Parathyroid adenoma (tissue), 2 donors: Measurements from ENCODE around the gene AKAP9.
"Not testable (repeated sequence)": the region's sequence is repeated elsewhere in the genome, so short reads cannot be mapped to it uniquely, and the experiment has no call there.

Experiments used
- H2AFZ ChIP-seq: fragments of 300-600 bp; sonication (generic); one replicate; pipeline ENCODE4 v1.7.0; 2017; ENCODE audit warnings: antibody characterized with exemption, mild to moderate bottlenecking
- H3K27ac ChIP-seq: fragments of 300-600 bp; sonication (generic); one replicate; pipeline ENCODE4 v1.7.0; 2017
- H3K27me3 ChIP-seq: fragments of 300-600 bp; sonication (generic); one replicate; pipeline ENCODE4 v1.7.0; 2017; ENCODE audit warnings: low read length; ENCODE audit not compliant: control insufficient read depth, insufficient read depth
- H3K36me3 ChIP-seq: fragments of 300-600 bp; sonication (generic); one replicate; pipeline ENCODE4 v1.7.0; 2017; ENCODE audit warnings: low read length; ENCODE audit not compliant: control insufficient read depth, insufficient read depth
- H3K4me1 ChIP-seq: fragments of 300-600 bp; sonication (generic); one replicate; pipeline ENCODE4 v1.7.0; 2017; ENCODE audit warnings: control low read depth
- H3K4me2 ChIP-seq: fragments of 300-600 bp; sonication (generic); one replicate; pipeline ENCODE4 v1.7.0; 2017; ENCODE audit warnings: low read length
- H3K4me3 ChIP-seq: fragments of 300-600 bp; sonication (generic); one replicate; pipeline ENCODE4 v1.7.0; 2017; ENCODE audit warnings: low read depth, low read length
- H3K79me2 ChIP-seq: fragments of 300-600 bp; sonication (generic); one replicate; pipeline ENCODE4 v1.7.0; 2017; ENCODE audit warnings: control low read depth
- H3K9ac ChIP-seq: fragments of 300-600 bp; sonication (generic); one replicate; pipeline ENCODE4 v1.7.0; 2017; ENCODE audit warnings: mild to moderate bottlenecking
- H3K9me3 ChIP-seq: fragments of 300-600 bp; sonication (generic); one replicate; pipeline ENCODE4 v1.7.0; 2017; ENCODE audit warnings: low read length; ENCODE audit not compliant: control insufficient read depth
- TF ChIP-seq, protein P1 (sequence below): fragments of 300-600 bp; sonication (generic); IDR thresholded peaks from one replicate; pipeline ENCODE4 v1.7.0; 2017; ENCODE audit warnings: antibody characterized with exemption, mild to moderate bottlenecking
- donor health status: primary hyperparathyroidism.

Gene AKAP9

DNA sequence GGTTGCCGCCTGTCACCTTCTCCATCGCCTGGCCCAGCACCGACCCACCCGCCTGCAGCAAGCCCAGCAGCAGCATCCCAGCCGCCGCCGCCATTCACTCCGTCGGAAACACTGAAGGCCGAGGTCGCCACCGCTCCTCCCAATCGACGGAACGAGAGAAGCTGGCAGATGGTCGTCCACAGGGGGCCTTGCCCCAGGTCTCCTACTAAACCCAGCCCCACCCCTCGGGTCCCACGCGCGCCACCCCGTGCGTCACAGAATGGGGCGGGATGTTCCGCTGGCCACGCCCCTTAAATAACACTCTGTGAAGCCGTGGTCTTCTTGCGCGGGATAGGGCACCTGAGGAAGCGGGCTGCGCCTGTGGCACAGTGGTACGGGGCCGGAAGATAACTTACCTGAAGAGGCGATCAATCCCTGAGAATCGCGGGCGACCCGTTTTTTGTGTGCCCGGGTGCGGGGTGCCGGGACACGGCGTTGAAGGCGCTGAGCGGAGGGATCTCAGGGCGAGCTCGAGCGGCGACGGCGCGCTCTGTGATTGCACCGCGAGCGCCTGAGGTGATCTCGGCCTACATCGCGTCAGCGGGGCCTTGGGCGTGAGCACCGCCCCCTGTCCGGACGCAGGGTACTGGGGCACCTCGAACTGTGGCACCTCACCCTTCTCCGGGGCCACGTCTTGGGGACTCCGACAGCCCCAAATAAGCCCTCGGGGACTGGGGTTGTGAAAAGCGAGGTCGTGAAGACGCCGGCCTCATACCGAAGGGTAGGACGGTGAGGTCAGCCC, 193.8 kb downstream of the AKAP9 start, which contains the start of gene CYP51A1:
TSS of gene CYP51A1 (minus strand) at position 207 of the 781 bp plus-strand sequence. CDS start at position 94, 113 bp downstream.
- H3K79me2 ChIP-seq, result peaks cover 4% of the 10 kb centered on the region
- peak within 1 kb of the TSS; percentile 86 for H3K4me2 ChIP-seq
- no peaks in the 10 kb centered on the region for H3K27me3 ChIP-seq
- H3K9ac ChIP-seq, result peak within 1 kb of the TSS; percentile 48
- peak within 1 kb of the TSS; percentile 96 for H3K27ac ChIP-seq
- peaks cover 3% of the 10 kb centered on the region for H3K4me1 ChIP-seq
- H2AFZ ChIP-seq, result peak within 1 kb of the TSS; percentile 93
- H3K36me3 ChIP-seq, result no peaks in the 10 kb centered on the region
- no peaks in the 10 kb centered on the region for H3K9me3 ChIP-seq
- TF ChIP-seq, protein P1, sequence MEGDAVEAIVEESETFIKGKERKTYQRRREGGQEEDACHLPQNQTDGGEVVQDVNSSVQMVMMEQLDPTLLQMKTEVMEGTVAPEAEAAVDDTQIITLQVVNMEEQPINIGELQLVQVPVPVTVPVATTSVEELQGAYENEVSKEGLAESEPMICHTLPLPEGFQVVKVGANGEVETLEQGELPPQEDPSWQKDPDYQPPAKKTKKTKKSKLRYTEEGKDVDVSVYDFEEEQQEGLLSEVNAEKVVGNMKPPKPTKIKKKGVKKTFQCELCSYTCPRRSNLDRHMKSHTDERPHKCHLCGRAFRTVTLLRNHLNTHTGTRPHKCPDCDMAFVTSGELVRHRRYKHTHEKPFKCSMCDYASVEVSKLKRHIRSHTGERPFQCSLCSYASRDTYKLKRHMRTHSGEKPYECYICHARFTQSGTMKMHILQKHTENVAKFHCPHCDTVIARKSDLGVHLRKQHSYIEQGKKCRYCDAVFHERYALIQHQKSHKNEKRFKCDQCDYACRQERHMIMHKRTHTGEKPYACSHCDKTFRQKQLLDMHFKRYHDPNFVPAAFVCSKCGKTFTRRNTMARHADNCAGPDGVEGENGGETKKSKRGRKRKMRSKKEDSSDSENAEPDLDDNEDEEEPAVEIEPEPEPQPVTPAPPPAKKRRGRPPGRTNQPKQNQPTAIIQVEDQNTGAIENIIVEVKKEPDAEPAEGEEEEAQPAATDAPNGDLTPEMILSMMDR, result no peak
- H3K4me3 ChIP-seq, result peak within 1 kb of the TSS; percentile 88

DNA sequence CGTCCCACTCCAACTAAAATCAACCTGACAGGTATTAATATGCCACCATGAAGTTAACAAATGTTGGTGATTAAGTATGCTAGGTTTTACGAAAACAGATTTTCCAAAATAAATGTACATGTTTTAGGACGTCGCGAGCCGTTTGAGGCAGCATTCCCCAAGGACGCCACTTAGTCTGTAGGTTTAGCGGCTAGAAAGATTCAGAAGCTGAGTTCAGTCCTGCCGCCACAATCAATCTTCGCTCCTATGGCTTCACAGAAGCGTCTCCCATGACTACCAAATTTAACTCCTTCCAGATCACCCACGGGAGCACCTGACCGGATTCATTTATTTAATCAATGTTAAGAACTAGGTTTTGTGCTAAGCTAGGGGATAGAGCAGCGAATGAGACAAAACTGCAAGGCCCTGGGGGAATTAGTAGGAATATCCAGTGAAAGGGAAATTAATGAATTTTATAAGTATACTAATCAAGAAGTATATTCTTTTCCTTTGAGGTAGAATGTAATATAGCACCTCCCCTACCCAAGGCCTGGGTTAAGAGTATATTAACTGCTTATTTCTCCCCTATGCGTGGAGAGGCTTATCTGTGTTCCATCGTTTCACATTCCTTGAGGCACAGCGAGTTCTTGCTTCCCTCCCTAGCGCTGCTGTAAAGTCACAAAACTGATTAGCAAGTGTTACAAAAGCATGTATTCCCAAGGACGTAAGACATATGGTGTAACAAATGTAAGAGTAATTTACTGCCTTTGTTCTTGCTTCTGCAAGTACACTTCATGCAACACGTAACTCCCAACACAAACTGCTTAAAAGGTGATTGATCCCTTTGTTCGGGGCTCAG, 194.6 kb downstream of the AKAP9 start:
- no peak overlapping the region for H3K9ac ChIP-seq
- H3K27me3 ChIP-seq, result no peaks in the 10 kb centered on the region
- H3K4me2 ChIP-seq, result peak overlapping the region; percentile 86
- no peaks in the 10 kb centered on the region for H3K36me3 ChIP-seq
- TF ChIP-seq, protein P1, result no peak
- H3K4me3 ChIP-seq, result peak overlapping the region; percentile 88
- H3K27ac ChIP-seq, result peak overlapping the region; percentile 96
- H3K4me1 ChIP-seq, result peaks cover 3% of the 10 kb centered on the region
- peak overlapping the region; percentile 93 for H2AFZ ChIP-seq
- no peaks in the 10 kb centered on the region for H3K9me3 ChIP-seq
- H3K79me2 ChIP-seq, result peaks cover 4% of the 10 kb centered on the region

DNA sequence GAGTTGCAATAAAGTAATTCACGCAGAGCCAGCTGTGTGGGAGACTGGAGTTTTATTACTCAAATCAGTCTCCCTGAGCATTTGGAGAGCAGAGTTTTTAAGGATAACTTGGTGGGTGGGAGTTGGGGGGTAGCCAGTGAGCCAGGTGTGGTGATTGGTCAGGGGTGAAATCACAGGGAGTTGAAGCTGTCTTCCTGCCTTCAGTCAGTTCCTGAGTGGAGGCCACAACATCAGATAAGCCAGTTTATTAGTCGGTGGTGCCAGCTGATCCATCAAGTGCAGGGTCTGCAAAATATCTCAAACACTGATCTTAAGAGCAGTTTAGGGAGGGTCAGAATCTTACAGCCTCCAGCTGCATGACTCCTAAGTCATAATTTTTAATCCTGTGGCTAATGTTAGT, 196.9 kb downstream of the AKAP9 start:
- peaks cover 1% of the 10 kb centered on the region for H3K4me1 ChIP-seq
- no peaks in the 10 kb centered on the region for H3K9me3 ChIP-seq
- H3K79me2 ChIP-seq, result peaks cover 4% of the 10 kb centered on the region
- H3K27ac ChIP-seq, result no peak overlapping the region
- TF ChIP-seq, protein P1, result no peak
- no peak overlapping the region for H3K4me3 ChIP-seq
- no peaks in the 10 kb centered on the region for H3K36me3 ChIP-seq
- H3K9ac ChIP-seq, result no peak overlapping the region
- no peaks in the 10 kb centered on the region for H3K27me3 ChIP-seq
- H2AFZ ChIP-seq, result no peak overlapping the region
- no peak overlapping the region for H3K4me2 ChIP-seq

DNA sequence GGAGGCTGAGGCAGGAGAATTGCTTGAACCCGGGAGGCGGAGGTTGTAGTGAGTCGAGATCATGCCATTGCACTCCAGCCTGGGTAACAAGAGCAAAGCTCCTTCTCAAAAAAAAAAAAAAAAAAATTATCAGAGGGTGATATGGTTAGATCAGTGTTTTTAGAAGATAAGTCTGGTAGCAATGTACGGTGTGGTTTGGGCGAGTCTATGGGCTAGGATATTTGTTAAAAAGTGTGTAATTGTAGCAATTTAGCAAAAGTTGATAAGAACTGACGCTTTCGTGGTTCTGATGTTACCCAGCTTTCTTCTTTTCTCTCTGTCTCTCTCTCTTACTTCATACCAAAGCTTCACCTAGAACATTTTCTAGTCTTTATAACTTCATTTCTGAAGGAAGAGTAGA, 200.5 kb downstream of the AKAP9 start:
- Histone ChIP-seq H3K27ac (no peak overlapping the region), H3K4me3 (no peak overlapping the region), H3K27me3 (no peaks in the 10 kb centered on the region), H3K9me3 (no peaks in the 10 kb centered on the region), H3K4me2 (no peak overlapping the region), H3K9ac (no peak overlapping the region), H3K79me2 (no peaks in the 10 kb centered on the region), H3K4me1 (no peaks in the 10 kb centered on the region), H2AFZ (no peak overlapping the region), H3K36me3 (no peaks in the 10 kb centered on the region)
- TF ChIP-seq, protein P1, result no peak

DNA sequence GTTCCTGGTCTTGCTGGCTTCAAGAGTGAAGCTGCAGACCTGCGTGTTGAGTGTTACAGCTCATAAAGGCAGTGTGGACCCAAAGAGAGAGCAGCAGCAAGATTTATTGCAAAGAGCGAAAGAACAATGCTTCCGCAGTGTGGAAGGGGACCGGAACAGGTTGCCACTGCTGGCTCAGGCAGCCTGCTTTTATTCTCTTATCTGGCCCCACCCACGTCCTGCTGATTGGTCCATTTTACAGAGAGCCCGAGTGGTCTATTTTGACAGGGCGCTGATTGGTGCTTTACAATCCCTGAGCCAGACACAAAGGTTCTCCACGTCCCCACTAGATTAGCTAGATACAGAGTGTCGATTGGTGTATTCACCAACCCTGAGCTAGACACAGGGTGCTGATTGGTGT, 202.1 kb downstream of the AKAP9 start:
- not testable (repeated sequence) for H3K9me3 ChIP-seq, H3K9ac ChIP-seq, H3K4me2 ChIP-seq, H3K4me3 ChIP-seq, H3K36me3 ChIP-seq, H2AFZ ChIP-seq, H3K79me2 ChIP-seq, H3K27me3 ChIP-seq, H3K4me1 ChIP-seq, H3K27ac ChIP-seq

DNA sequence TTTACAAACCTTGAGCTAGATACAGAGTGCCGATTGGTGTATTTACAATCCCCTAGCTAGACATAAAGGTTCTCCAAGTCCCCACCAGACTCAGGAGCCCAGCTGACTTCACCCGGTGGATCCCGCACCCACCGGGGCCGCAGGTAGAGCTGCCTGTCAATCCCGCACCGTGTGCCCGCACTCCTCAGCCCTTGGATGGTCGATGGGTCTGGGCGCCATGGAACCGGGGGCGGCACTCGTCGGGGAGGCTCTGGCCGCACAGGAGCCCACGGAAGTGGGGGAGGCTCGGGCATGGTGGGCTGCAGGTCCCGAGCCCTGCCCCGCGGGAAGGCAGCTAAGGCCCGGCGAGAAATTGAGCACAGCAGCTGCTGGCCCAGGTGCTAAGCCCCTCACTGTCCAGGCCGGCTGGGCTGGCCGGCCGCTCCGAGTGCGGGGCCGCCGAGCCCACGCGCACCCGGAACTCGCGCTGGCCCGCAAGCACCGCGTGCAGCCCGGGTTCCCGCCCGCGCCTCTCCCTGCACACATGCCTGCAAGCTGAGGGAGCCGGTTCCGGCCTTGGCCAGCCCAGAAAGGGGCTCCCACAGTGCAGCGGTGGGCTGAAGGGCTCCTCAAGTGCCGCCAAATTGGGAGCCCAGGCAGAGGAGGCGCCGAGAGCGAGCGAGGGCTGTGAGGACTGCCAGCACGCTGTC, 202.7 kb downstream of the AKAP9 start:
- H3K27ac ChIP-seq, H3K4me2 ChIP-seq, H3K9ac ChIP-seq, H3K4me3 ChIP-seq, H3K9me3 ChIP-seq, H3K27me3 ChIP-seq, H3K4me1 ChIP-seq, H3K79me2 ChIP-seq, H3K36me3 ChIP-seq, H2AFZ ChIP-seq: not testable (repeated sequence)
